H9 (cell line): ENCODE data around the gene FAM110C. TPM values are rescaled to one million over a fixed set of nuclear protein-coding genes. Genes with fewer than 3 reads are reported as not detected.

Experiments
- DNase-seq: peaks from one replicate; pipeline ENCODE4 v3.0.0-alpha.2; 2017
- H2AFZ ChIP-seq: one replicate; pipeline ENCODE4 v1.6.1; 2013; ENCODE audit warnings: mild to moderate bottlenecking, low read length, control low read depth, moderate library complexity
- H2AK5ac ChIP-seq: 2 replicates; pipeline ENCODE4 v1.6.1; 2013; ENCODE audit warnings: low read length, control low read depth, mixed read lengths; ENCODE audit not compliant: insufficient read length
- H2BK120ac ChIP-seq: one replicate; pipeline ENCODE4 v1.6.1; 2013; ENCODE audit warnings: low read depth, mild to moderate bottlenecking, low read length, control low read depth, inconsistent platforms; ENCODE audit not compliant: poor library complexity, severe bottlenecking
- H2BK12ac ChIP-seq: 2 replicates; pipeline ENCODE4 v1.6.1; 2013; ENCODE audit warnings: low read length, control low read depth, mixed read lengths, low read depth; ENCODE audit not compliant: insufficient read length
- H2BK15ac ChIP-seq: 2 replicates; pipeline ENCODE4 v1.6.1; 2013; ENCODE audit warnings: low read depth, low read length, control low read depth
- H2BK20ac ChIP-seq: one replicate; pipeline ENCODE4 v1.6.1; 2013; ENCODE audit warnings: low read depth, mild to moderate bottlenecking, low read length, control low read depth, inconsistent platforms; ENCODE audit not compliant: poor library complexity, severe bottlenecking
- H2BK5ac ChIP-seq: 2 replicates; pipeline ENCODE4 v1.6.1; 2013; ENCODE audit warnings: low read length, control low read depth, mixed read lengths; ENCODE audit not compliant: insufficient read length
- H3K14ac ChIP-seq: 2 replicates; pipeline ENCODE4 v1.6.1; 2013; ENCODE audit warnings: low read length, control low read depth; ENCODE audit not compliant: insufficient read depth
- H3K18ac ChIP-seq: 2 replicates; pipeline ENCODE4 v1.6.1; 2013; ENCODE audit warnings: low read depth, mild to moderate bottlenecking, mixed read lengths, low read length, control low read depth; ENCODE audit not compliant: insufficient read length
- H3K23ac ChIP-seq: 2 replicates; pipeline ENCODE4 v1.6.1; 2013; ENCODE audit warnings: low read length, control low read depth, mixed read lengths, low read depth; ENCODE audit not compliant: insufficient read length
- H3K23me2 ChIP-seq: 2 replicates; pipeline ENCODE4 v1.6.1; 2013; ENCODE audit warnings: low read depth, mild to moderate bottlenecking, mixed read lengths, low read length, control low read depth; ENCODE audit not compliant: insufficient read length, poor library complexity, severe bottlenecking
- H3K27ac ChIP-seq: 2 replicates; pipeline ENCODE4 v1.5.1; 2013; ENCODE audit warnings: low read length, control low read depth, mixed read lengths, low read depth; ENCODE audit not compliant: insufficient read length
- H3K27me3 ChIP-seq: 2 replicates; pipeline ENCODE4 v1.6.1; 2013; ENCODE audit warnings: low read length, control low read depth, inconsistent platforms; ENCODE audit not compliant: insufficient read depth
- H3K4ac ChIP-seq: 2 replicates; pipeline ENCODE4 v1.6.1; 2013; ENCODE audit warnings: low read depth, mild to moderate bottlenecking, control low read depth, inconsistent platforms, low read length, moderate library complexity
- H3K4me1 ChIP-seq: 2 replicates; pipeline ENCODE4 v1.6.1; 2013; ENCODE audit warnings: low read length, control low read depth, inconsistent platforms; ENCODE audit not compliant: insufficient read depth
- H3K4me2 ChIP-seq: 2 replicates; pipeline ENCODE4 v1.6.1; 2013; ENCODE audit warnings: low read length, control low read depth, mixed read lengths; ENCODE audit not compliant: insufficient read length, insufficient read depth
- H3K56ac ChIP-seq: 2 replicates; pipeline ENCODE4 v1.6.1; 2013; ENCODE audit warnings: low read depth, mild to moderate bottlenecking, mixed read lengths, low read length, control low read depth; ENCODE audit not compliant: insufficient read length
- H3K79me1 ChIP-seq: 2 replicates; pipeline ENCODE4 v1.6.1; 2013; ENCODE audit warnings: low read depth, mild to moderate bottlenecking, moderate library complexity, low read length, control low read depth, inconsistent platforms; ENCODE audit not compliant: insufficient read depth, poor library complexity, severe bottlenecking
- H3K79me2 ChIP-seq: 2 replicates; pipeline ENCODE4 v1.6.1; 2013; ENCODE audit warnings: low read length, control low read depth, inconsistent platforms; ENCODE audit not compliant: insufficient read depth
- H3K9ac ChIP-seq: 2 replicates; pipeline ENCODE4 v1.6.1; 2013; ENCODE audit warnings: low read length, control low read depth, mixed read lengths; ENCODE audit not compliant: insufficient read length; ENCODE audit errors: extremely low read depth
- H3K9me3 ChIP-seq: one replicate; pipeline ENCODE4 v1.6.1; 2013; ENCODE audit warnings: low read depth, low read length, inconsistent platforms; ENCODE audit not compliant: control insufficient read depth
- H3T11ph ChIP-seq: one replicate; pipeline ENCODE4 v1.6.1; 2013; ENCODE audit warnings: mild to moderate bottlenecking, low read length, control low read depth, inconsistent platforms
- H4K20me1 ChIP-seq: one replicate; pipeline ENCODE4 v1.6.1; 2013; ENCODE audit not compliant: control insufficient read depth, insufficient read length, insufficient read depth
- H4K5ac ChIP-seq: 2 replicates; pipeline ENCODE4 v1.6.1; 2013; ENCODE audit warnings: low read depth, mild to moderate bottlenecking, mixed read lengths, low read length, control low read depth; ENCODE audit not compliant: insufficient read length
- H4K8ac ChIP-seq: replicated peaks from 2 replicates; pipeline ENCODE4 v1.6.1; 2013; ENCODE audit warnings: low read length, control low read depth, mixed read lengths, low read depth; ENCODE audit not compliant: insufficient read length
- H4K91ac ChIP-seq: 2 replicates; pipeline ENCODE4 v1.6.1; 2013; ENCODE audit warnings: low read depth, mild to moderate bottlenecking, moderate library complexity, mixed read lengths, low read length, control low read depth; ENCODE audit not compliant: insufficient read length
- H3K27ac Mint-ChIP-seq, 3 experiments: 2 replicates in 2 of 3; 3 replicates in 1 of 3; pipeline ENCODE4 v1.8.0; 2020 to 2021; ENCODE audit warnings: mixed read lengths in 3 of 3, mild to moderate bottlenecking in 1 of 3, moderate library complexity in 1 of 3
- H3K27me3 Mint-ChIP-seq: 2 replicates; pipeline ENCODE4 v1.8.0; 2021; ENCODE audit warnings: low read depth, mild to moderate bottlenecking, moderate library complexity, mixed read lengths
- H3K36me3 Mint-ChIP-seq, 3 experiments: 2 replicates in 2 of 3; 3 replicates in 1 of 3; pipeline ENCODE4 v1.8.0; 2020 to 2021; ENCODE audit warnings: low read depth in 3 of 3, mixed read lengths in 3 of 3; ENCODE audit not compliant: insufficient read depth in 1 of 3
- H3K4me1 Mint-ChIP-seq, 2 experiments: 2 replicates each; pipeline ENCODE4 v1.8.0; 2020; ENCODE audit warnings: mixed read lengths in 2 of 2
- H3K4me3 Mint-ChIP-seq, 2 experiments: 2 replicates in 1 of 2; 3 replicates in 1 of 2; pipeline ENCODE4 v1.8.0; 2020 to 2021; ENCODE audit warnings: mild to moderate bottlenecking in 2 of 2, mixed read lengths in 2 of 2, moderate library complexity in 1 of 2
- H3K9me3 Mint-ChIP-seq, 2 experiments: 2 replicates in 1 of 2; 3 replicates in 1 of 2; pipeline ENCODE4 v1.8.0; 2020; ENCODE audit warnings: mild to moderate bottlenecking in 2 of 2, mixed read lengths in 2 of 2, moderate library complexity in 1 of 2
- CTCF ChIP-seq: fragments of 200-600 bp; sonication (generic); conservative IDR thresholded peaks from 3 replicates; pipeline ENCODE4 v1.8.0; 2021; ENCODE audit warnings: antibody characterized with exemption, mild to moderate bottlenecking
- WGBS: extraction: QIAGEN DNeasy Blood & Tissue Kit; methylation state at CpG from one replicate; pipeline ENCODE4 v1.1.7; 2013; ENCODE audit warnings: missing lambda C conversion rate, low lambda C conversion rate, mixed read lengths; ENCODE audit not compliant: insufficient read length; ENCODE audit errors: extremely low coverage; 5-methylcytosine and 5-hydroxymethylcytosine counted together
- total RNA-seq: library from RNA; stranded (reverse); gene quantifications from 2 replicates; pipeline ENCODE4 v1.2.1, GENCODE V29; 2021

FAM110C gene
- total RNA-seq, 1 experiment from 2014 or later, result 3.4 TPM

DNA sequence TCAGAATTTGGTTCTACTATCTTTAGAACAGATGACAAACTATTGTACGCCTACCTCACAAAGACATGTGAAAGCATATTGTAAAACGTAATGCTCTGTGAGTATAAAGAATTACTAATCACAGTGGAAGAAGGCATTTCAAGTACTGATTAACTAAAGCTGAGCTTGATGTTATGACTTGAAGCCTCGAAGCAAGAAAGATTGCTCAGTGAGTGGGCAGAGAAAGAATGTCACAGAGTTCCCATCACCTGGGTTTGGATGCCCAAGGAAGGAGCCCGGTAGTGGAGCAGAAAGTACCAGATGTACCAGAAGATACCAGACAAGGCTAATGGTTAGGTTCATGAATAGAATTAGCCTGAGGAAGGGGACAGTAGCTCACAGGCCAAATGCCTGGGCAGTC is 39.5 kb upstream of the FAM110C start:
- H2BK12ac ChIP-seq, result no peak overlapping the region
- H2AK5ac ChIP-seq, result no peak overlapping the region
- no peak overlapping the region for H3T11ph ChIP-seq
- Mint-ChIP-seq H3K4me1 (peaks cover 10 to 18% of the 10 kb centered on the region in 2 experiments), H3K9me3 (peaks cover 0 to 3% of the 10 kb centered on the region in 2 experiments; a peak in 1 of 5 replicates), H3K27me3 (peaks cover 4% of the 10 kb centered on the region), H3K4me3 (no peak overlapping the region), H3K36me3 (no peaks in the 10 kb centered on the region), H3K27ac (no peak overlapping the region)
- no peaks in the 10 kb centered on the region for H4K20me1 ChIP-seq
- H2AFZ ChIP-seq, result no peak overlapping the region
- no peaks in the 10 kb centered on the region for H3K23me2 ChIP-seq
- H3K4ac ChIP-seq, result no peak overlapping the region
- no peak overlapping the region for H3K18ac ChIP-seq
- no peaks in the 10 kb centered on the region for H3K79me2 ChIP-seq
- H3K14ac ChIP-seq, result no peak overlapping the region
- no peak overlapping the region for H2BK5ac ChIP-seq
- no peak overlapping the region for H3K56ac ChIP-seq
- no peaks in the 10 kb centered on the region for H3K79me1 ChIP-seq
- no peak overlapping the region for H4K91ac ChIP-seq
- H3K4me1 ChIP-seq, result no peaks in the 10 kb centered on the region; the same call in 1 of the 2 replicates
- no peak overlapping the region for H3K4me2 ChIP-seq
- no peaks in the 10 kb centered on the region for H3K9me3 ChIP-seq
- DNase-seq, result no peak
- no peaks in the 10 kb centered on the region for H3K27me3 ChIP-seq
- no peak overlapping the region for H4K5ac ChIP-seq
- no peak overlapping the region for H4K8ac ChIP-seq
- TF ChIP-seq CTCF, result no peak
- H3K9ac ChIP-seq, result no peak overlapping the region
- H3K27ac ChIP-seq, result no peak overlapping the region
- H2BK15ac ChIP-seq, result no peak overlapping the region
- H2BK120ac ChIP-seq, result no peak overlapping the region
- no peak overlapping the region for H2BK20ac ChIP-seq
- no CpG with 5 or more reads among the region's 4 CpGs for WGBS
- no peak overlapping the region for H3K23ac ChIP-seq
